Stimulated activated CD4-positive, alpha-beta T cell treated with anti-CD3 and anti-CD28 coated beads, Interleukin-15, amount 100 ng/mL, for 1 hour (primary cell): ENCODE results near the gene MMRN2.
"Not testable (repeated sequence)": the region's sequence is repeated elsewhere in the genome, so short reads cannot be mapped to it uniquely, and the experiment has no call there.

Source experiments
- DNase-seq, 2 donors: peaks; one replicate each; pipeline ENCODE4 v3.0.0-alpha.2; 2020; ENCODE audit warnings: low read depth in 1 of 2, low spot score in 1 of 2

The MMRN2 gene

GRCh38 chr10:86941991-86942421 is 15.4 kb downstream of the MMRN2 start:
- no peak for DNase-seq

GRCh38 chr10:86941426-86941825 is 16.0 kb downstream of the MMRN2 start:
- no peak for DNase-seq

- DNase-seq, result no peak
Measured at GRCh38 chr10:86940677-86941076, 16.7 kb downstream of the MMRN2 start.

GRCh38 chr10:86940076-86940475 is 17.3 kb downstream of the MMRN2 start:
- not testable (repeated sequence) for DNase-seq

- no peak for DNase-seq
Measured at GRCh38 chr10:86938260-86938659, 19.2 kb downstream of the MMRN2 start.

GRCh38 chr10:86937502-86938154 is 19.8 kb downstream of the MMRN2 start:
- DNase-seq, result no peak

GRCh38 chr10:86936661-86937501 is 20.5 kb downstream of the MMRN2 start:
- DNase-seq, result no peak

GRCh38 chr10:86934162-86934711 is 23.2 kb downstream of the MMRN2 start:
- DNase-seq, result not testable (repeated sequence)

GRCh38 chr10:86932674-86933073 is 24.7 kb downstream of the MMRN2 start:
- DNase-seq, result no peak

- no peak for DNase-seq
Measured at GRCh38 chr10:86931872-86932271, 25.5 kb downstream of the MMRN2 start.

- no peak for DNase-seq
Measured at GRCh38 chr10:86929468-86930380, 27.7 kb downstream of the MMRN2 start.

GRCh38 chr10:86922553-86922961 is 34.9 kb downstream of the MMRN2 start:
- no peak for DNase-seq

GRCh38 chr10:86918022-86918471 is 39.4 kb downstream of the MMRN2 start:
- no peak for DNase-seq

GRCh38 chr10:86914734-86915133 is 42.7 kb downstream of the MMRN2 start:
- DNase-seq, result no peak

- DNase-seq, result no peak
Measured at GRCh38 chr10:86905429-86905828, 52.0 kb downstream of the MMRN2 start.

- DNase-seq, result no peak
Measured at GRCh38 chr10:86904600-86904999, 52.8 kb downstream of the MMRN2 start.

- DNase-seq, result no peak
Measured at GRCh38 chr10:86900955-86901354, 56.5 kb downstream of the MMRN2 start.

- no peak for DNase-seq
Measured at GRCh38 chr10:86899670-86900276, 57.6 kb downstream of the MMRN2 start.

- no peak for DNase-seq
Measured at GRCh38 chr10:86899132-86899531, 58.3 kb downstream of the MMRN2 start.

GRCh38 chr10:86898511-86898910 is 58.9 kb downstream of the MMRN2 start:
- DNase-seq, result no peak

- DNase-seq, result no peak
Measured at GRCh38 chr10:86889997-86890396, 67.4 kb downstream of the MMRN2 start.
